ES-I3 (cell line): ENCODE measurements around the gene ZNF638.

Experiments
- H3K36me3 ChIP-seq: 2 replicates; pipeline ENCODE4 v1.6.1; 2013; ENCODE audit warnings: mild to moderate bottlenecking, low read length, control low read depth, moderate library complexity; ENCODE audit not compliant: insufficient read depth
- H3K4me1 ChIP-seq: 2 replicates; pipeline ENCODE4 v1.6.1; 2013; ENCODE audit warnings: mild to moderate bottlenecking, control low read depth, low read length; ENCODE audit not compliant: insufficient read depth
- H3K9ac ChIP-seq: 2 replicates; pipeline ENCODE4 v1.6.1; 2013; ENCODE audit warnings: low read depth, mild to moderate bottlenecking, low read length, moderate library complexity
- H3K9me3 ChIP-seq: 2 replicates; pipeline ENCODE4 v1.6.1; 2013; ENCODE audit warnings: mild to moderate bottlenecking, low read length, moderate library complexity; ENCODE audit not compliant: control insufficient read depth, insufficient read depth

ZNF638 gene, protein sequence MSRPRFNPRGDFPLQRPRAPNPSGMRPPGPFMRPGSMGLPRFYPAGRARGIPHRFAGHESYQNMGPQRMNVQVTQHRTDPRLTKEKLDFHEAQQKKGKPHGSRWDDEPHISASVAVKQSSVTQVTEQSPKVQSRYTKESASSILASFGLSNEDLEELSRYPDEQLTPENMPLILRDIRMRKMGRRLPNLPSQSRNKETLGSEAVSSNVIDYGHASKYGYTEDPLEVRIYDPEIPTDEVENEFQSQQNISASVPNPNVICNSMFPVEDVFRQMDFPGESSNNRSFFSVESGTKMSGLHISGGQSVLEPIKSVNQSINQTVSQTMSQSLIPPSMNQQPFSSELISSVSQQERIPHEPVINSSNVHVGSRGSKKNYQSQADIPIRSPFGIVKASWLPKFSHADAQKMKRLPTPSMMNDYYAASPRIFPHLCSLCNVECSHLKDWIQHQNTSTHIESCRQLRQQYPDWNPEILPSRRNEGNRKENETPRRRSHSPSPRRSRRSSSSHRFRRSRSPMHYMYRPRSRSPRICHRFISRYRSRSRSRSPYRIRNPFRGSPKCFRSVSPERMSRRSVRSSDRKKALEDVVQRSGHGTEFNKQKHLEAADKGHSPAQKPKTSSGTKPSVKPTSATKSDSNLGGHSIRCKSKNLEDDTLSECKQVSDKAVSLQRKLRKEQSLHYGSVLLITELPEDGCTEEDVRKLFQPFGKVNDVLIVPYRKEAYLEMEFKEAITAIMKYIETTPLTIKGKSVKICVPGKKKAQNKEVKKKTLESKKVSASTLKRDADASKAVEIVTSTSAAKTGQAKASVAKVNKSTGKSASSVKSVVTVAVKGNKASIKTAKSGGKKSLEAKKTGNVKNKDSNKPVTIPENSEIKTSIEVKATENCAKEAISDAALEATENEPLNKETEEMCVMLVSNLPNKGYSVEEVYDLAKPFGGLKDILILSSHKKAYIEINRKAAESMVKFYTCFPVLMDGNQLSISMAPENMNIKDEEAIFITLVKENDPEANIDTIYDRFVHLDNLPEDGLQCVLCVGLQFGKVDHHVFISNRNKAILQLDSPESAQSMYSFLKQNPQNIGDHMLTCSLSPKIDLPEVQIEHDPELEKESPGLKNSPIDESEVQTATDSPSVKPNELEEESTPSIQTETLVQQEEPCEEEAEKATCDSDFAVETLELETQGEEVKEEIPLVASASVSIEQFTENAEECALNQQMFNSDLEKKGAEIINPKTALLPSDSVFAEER (N-terminal part only)

DNA sequence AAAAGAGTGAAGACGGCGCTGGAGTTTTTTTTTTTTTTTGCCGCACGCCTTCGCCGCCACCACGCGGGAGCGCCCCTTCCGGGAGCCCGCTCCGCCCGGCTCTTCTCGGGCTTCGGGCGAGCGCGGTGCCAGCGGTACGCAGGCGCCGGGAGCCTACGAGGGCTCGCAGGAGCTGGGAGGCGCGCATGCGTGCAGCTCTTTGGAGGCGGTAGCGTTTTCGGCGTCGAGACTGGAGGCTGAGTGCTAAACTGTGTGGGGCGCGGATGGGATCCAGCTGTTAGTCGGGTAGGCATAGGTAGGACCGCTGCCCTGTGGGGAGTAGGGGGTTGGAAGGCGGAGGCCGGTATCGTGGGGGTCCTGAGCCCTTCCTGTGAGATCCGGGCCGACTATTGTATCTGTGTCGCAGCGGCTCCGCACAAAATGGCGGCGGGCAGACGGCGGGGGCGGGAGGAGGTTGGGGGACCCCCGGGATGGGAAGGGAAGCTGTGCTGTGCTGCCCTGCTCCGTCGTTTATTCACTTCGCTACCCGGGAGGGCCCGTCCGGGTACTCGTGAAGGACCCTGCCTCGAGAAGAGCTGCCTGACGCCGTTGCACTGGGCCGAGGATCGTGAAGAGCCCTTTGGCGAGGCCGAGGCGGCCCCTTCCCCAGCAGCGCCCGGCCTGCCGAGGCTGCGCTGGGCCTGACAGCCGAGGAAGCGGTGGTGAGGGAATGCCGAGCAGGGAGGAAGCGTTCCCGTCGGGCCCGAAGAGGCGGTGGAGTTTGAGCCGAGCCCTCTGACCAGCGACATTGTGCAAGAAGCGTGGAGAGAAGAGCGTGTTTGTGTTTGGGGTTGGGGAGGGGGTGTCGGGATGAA is at the start of gene ZNF638:
ZNF638 (plus strand) TSS at position 202 of the 854 bp plus-strand sequence. CDS start 17,173 bp downstream, outside the sequence.
- H3K4me1 ChIP-seq = 0 out of 2 replicates have a peak, but pooled peaks cover 8% of the 10 kb centered on the region
- H3K9ac ChIP-seq = peak within 1 kb of the TSS; percentile 99
- H3K9me3 ChIP-seq = no peaks in the 10 kb centered on the region
- no peaks in the 10 kb centered on the region for H3K36me3 ChIP-seq

DNA sequence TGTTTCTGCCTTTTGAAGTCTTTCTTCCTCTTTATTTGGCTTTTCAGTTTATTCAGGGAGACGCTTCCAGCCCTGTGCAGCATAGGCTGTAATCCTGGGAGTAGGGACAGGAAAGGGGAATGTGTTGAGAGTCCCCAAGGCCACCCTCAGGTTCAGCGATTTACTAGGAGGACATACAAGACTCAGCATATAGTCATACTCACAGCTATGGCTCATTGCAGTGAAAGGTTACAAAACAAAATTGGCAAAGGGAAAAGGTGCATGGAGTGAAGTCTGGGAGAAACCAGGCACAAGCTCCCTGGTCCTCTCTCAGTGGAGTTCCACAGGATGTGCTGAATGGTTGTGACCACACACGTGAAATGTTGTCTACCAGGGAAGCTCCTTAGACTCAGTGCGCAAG is 49.6 kb upstream of the ZNF638 start:
- Histone ChIP-seq H3K9ac (no peak overlapping the region), H3K4me1 (no peaks in the 10 kb centered on the region; the same call in 1 of the 2 replicates), H3K36me3 (no peaks in the 10 kb centered on the region), H3K9me3 (no peaks in the 10 kb centered on the region)

DNA sequence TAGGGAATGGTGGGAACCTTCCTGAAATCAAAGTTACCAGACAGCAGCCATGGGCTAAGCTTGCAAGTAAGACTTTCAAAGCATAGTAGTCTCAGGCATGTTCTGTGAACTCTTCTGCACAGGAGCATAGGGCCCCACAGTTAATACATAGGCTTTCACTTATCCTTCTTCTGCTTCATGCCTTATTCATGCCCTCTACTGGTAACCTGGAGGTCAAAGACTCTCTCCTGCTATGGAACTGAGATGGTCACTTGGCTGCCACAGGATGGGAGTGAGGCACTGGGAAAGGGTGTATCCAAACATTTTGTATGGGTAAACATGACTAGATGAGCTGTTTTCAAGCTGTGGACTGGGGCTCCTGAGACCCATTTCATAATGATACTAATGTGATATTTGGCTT is 49.1 kb upstream of the ZNF638 start:
- H3K4me1 ChIP-seq = no peaks in the 10 kb centered on the region; the same call in 1 of the 2 replicates
- H3K9me3 ChIP-seq = no peaks in the 10 kb centered on the region
- H3K9ac ChIP-seq = no peak overlapping the region
- H3K36me3 ChIP-seq = no peaks in the 10 kb centered on the region

DNA sequence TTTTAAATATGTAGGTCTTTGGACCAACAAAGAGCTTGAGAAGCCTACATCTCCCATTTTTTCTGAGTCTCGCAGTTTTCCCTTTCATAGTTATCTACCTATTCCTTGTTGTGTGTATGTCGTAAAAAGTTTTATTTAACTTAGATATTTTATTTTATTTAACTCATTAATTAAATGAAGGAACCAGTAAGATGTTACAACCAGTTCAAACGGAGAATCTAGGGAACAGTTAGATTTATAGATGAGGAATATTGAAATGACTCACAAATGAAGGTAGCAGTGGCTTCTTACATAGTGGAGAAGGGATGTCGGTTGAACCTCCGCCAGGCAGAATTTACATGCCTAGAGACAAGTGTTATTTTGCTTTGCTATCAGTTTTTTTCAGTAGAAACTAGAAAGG is 48.5 kb upstream of the ZNF638 start:
- H3K36me3 ChIP-seq = no peaks in the 10 kb centered on the region
- no peaks in the 10 kb centered on the region; the same call in 1 of the 2 replicates for H3K4me1 ChIP-seq
- no peak overlapping the region for H3K9ac ChIP-seq
- no peaks in the 10 kb centered on the region for H3K9me3 ChIP-seq

DNA sequence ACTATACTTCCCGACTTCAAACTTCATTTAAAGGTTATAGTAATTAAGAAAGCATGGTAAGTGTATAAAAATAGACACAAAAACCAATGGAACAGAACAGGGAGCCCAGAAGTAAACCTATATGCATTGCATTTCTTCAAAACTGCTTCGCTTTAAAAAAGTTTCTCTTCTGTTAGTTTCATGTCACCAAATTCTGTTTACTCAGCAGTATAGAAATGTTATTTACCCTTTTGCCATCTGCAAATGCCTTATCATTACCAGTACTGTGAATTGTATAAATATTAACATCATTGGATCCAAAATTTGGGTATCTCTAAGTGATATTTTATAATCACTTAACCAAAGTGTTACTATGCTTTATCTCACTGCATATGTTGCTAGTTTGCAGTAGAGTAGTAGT is 45.9 kb upstream of the ZNF638 start:
- Histone ChIP-seq H3K9me3 (no peaks in the 10 kb centered on the region), H3K9ac (no peak overlapping the region), H3K4me1 (no peaks in the 10 kb centered on the region), H3K36me3 (no peaks in the 10 kb centered on the region)

DNA sequence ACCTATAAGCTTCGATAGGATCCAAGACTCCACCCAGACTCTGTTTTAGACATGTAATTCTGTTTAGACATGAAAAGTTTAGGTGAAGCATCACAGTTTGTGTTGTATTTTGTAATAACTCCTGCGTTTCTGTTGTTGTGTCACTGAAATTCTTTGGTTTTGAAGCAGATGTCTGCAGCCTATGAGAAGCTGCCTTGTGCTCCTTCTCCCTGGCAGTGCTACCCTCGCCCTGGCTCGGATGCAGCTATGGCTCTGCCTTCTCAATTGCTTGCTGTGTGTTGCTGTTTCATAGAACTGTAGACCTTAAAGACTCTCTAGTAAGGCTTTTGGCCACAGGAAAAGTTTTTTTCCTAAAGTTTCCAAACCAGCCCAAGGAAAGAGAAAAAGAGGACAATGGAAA is 40.2 kb upstream of the ZNF638 start:
- H3K4me1 ChIP-seq = no peaks in the 10 kb centered on the region
- no peaks in the 10 kb centered on the region for H3K36me3 ChIP-seq
- H3K9me3 ChIP-seq = no peaks in the 10 kb centered on the region
- no peak overlapping the region for H3K9ac ChIP-seq

DNA sequence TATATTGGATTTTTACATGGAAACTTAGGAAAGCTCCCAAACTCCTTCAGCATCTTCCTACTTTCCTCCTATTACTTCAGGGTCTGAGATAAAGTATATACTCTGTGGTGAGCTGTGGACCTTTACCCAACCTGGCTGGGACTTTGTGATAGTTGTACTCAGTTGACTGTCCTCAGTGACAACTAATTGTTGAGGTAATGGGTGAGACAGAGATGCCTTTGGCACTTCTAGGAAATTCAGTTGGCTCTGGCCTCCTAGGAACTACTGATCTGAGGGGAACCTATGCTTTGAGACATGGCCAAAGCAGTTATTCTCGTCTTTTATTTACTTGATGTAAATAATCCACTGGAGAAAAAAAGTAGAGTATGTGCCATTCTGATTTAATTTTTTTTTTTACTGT is 39.4 kb upstream of the ZNF638 start:
- Histone ChIP-seq H3K9me3 (no peaks in the 10 kb centered on the region), H3K36me3 (no peaks in the 10 kb centered on the region), H3K4me1 (no peaks in the 10 kb centered on the region), H3K9ac (no peak overlapping the region)

DNA sequence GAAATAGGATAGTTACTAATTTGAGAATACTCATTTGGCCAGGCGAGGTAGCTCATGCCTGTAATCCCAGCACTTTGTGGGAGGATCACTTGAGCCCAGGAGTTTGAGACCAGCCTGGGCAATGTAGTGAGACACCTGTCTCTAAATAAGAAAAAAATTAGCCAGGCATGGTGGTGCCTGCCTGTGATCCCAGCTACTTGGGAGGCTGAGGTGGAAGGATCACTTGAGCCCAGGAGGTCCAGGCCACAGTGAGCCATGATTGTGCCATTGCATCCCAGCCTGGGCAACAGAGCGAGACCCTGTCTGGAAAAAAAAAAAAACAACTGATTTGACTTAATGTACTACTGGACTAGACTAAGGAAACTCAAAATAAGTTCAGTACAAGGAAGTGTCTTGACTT is 32.7 kb upstream of the ZNF638 start:
- no peak overlapping the region for H3K9ac ChIP-seq
- no peaks in the 10 kb centered on the region for H3K36me3 ChIP-seq
- no peaks in the 10 kb centered on the region for H3K9me3 ChIP-seq
- H3K4me1 ChIP-seq = no peaks in the 10 kb centered on the region

DNA sequence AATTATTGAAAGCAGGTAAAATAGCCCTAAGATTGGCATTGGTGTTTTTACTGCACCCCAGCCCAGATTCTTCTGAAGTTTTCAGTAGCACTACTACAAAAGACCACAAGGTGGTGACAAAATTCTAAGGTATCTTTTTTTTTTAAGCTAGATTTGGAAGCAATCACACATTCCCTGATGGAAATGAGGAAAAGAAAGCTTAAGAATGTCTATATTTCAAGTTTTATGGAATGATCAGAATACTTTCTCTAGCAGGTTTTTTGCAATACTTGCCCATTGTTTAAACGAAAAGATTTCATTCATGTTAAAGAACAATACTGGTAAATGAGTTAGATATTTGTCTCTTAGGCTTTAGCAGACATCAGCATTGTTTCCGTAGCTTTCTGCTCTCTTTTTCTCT is 32.1 kb upstream of the ZNF638 start:
- no peaks in the 10 kb centered on the region for H3K36me3 ChIP-seq
- H3K9ac ChIP-seq = no peak overlapping the region
- H3K4me1 ChIP-seq = no peaks in the 10 kb centered on the region
- H3K9me3 ChIP-seq = no peaks in the 10 kb centered on the region

DNA sequence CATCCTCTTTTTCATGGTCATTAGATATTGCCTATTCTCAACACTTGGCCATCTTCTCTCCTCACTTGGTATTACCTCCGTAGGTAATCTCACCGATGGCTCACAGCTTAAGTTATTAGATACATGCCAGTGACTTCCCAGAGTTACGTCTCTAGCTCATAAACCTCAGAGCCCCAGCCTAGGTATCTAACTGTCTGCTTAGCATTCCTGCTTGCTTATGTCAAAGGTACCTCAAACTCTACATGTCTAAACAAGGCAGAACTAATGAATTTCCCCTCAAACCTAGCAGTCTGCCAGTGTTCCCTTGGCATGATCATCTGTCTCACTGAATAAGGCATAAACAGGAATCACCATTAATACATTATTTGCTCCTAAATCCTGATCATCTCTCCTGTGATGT is 27.7 kb upstream of the ZNF638 start:
- no peaks in the 10 kb centered on the region for H3K4me1 ChIP-seq
- H3K9me3 ChIP-seq = no peaks in the 10 kb centered on the region
- no peaks in the 10 kb centered on the region for H3K36me3 ChIP-seq
- no peak overlapping the region for H3K9ac ChIP-seq

DNA sequence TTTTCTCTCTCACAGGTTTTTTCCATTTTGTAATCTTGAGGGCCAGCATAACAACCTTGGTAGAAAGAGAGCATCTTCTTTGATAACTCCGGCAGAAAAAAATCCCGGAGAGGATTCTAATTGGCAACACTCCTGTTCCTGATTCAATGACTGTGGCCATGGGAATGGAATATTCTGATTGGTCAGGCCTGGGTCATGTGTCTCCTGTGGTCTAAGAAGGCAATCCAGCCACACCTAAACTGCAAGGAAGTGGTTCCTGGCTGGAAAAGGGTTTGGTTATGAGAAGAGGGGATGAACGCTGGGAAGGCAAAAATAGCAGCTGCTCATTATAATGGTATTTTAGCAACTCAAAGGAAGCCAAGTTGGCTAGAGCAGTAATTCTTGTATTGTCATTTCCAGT is 24.8 kb upstream of the ZNF638 start:
- Histone ChIP-seq H3K4me1 (no peaks in the 10 kb centered on the region), H3K9ac (no peak overlapping the region), H3K9me3 (no peaks in the 10 kb centered on the region), H3K36me3 (no peaks in the 10 kb centered on the region)

DNA sequence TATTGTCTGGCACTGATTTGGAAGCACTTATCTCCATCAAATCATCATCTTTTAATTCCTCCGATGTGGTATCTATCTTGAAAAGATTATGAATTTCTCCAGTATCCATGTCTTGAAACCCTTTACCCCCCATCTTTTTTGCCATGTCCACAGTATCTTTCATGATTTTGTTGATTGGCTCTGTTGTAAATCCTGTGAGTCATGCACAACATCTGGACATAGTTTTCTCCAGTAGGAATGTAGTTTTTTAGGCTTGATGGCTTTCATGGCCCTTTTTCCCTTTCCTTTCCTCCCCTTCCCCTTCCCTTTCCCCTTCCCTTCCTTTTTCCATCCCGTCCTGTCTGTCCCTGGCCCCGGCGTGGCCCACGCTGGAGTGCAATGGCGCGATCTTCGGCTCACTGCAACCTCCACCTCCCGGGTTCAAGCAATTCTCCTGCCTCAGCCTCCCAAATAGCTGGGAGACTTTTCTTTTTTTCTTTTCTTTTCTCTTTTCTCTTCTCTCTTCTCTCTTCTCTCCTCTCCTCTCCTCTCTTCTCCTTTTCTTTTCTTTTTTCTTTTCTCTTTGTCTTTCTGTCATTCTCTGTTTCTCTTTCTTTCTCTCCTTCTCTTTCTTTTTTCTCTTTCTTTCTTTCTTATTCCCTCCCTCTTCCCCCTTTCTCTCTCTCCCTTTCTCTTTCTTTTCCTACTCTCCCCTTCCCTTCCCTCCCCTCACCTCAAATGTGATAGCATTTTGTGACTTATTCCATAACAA is 18.4 kb upstream of the ZNF638 start:
- Histone ChIP-seq H3K36me3 (no peaks in the 10 kb centered on the region), H3K9ac (no peak overlapping the region), H3K4me1 (no peaks in the 10 kb centered on the region), H3K9me3 (peaks cover 4% of the 10 kb centered on the region; the same call in 1 of the 2 replicates)

DNA sequence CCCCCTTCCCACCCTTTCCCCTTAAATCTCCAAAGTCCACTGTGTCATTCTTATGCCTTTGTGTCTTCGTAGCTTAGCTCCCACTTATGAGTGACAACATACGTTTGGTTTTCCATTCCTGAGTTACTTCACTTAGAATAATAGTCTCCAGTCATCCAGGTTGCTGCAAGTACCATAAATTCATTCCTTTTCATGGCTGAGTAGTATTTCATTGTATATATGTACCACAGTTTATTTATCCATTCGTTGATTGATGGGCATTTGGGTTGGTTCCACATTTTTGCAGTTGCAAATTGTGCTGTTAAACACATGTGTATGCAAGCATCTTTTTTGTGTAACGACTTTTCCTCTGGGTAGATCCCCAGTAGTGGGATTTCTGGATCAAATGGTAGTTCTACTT is 14.5 kb upstream of the ZNF638 start:
- no peak overlapping the region for H3K9ac ChIP-seq
- H3K4me1 ChIP-seq = no peaks in the 10 kb centered on the region
- peaks cover 9% of the 10 kb centered on the region; the same call in 1 of the 2 replicates for H3K9me3 ChIP-seq
- no peaks in the 10 kb centered on the region for H3K36me3 ChIP-seq
